HEK293 (cell line): ENCODE measurements around the gene DNAJC12.
"Not testable (repeated sequence)": the region's sequence is repeated elsewhere in the genome, so short reads cannot be mapped to it uniquely, and the experiment has no call there.

Experiments
- CTCF ChIA-PET: fragments of 350-600 bp; formaldehyde crosslinking; extraction: SDS; loops from one replicate; lab custom pipeline; 2021; ENCODE audit warnings: antibody characterized with exemption; lab: Yijun Ruan, JAX
- POLR2A ChIA-PET: fragments of 300-600 bp; formaldehyde crosslinking; extraction: SDS; loops from one replicate; lab custom pipeline; 2020; ENCODE audit warnings: antibody characterized with exemption, inconsistent platforms; lab: Yijun Ruan, JAX
- H3K27ac ChIP-seq: fragments of 200-500 bp; sonication (Bioruptor generic); 2 replicates; pipeline ENCODE4 v1.5.1; 2014; ENCODE audit warnings: low read depth, low read length, control low read depth, inconsistent platforms; ENCODE audit errors: extremely low read depth
- H3K36me3 ChIP-seq, 2 experiments: fragments of 200-500 bp in 1 of 2; sonication (Bioruptor generic) in 1 of 2; 1 replicate in 1 of 2; 2 replicates in 1 of 2; pipeline ENCODE4 v1.5.1; 2014 to 2017; ENCODE audit warnings: inconsistent platforms in 2 of 2, low read length in 2 of 2; ENCODE audit not compliant: control insufficient read depth in 2 of 2, insufficient read depth in 1 of 2
- H3K4me1 ChIP-seq: fragments of 200-500 bp; sonication (Bioruptor generic); 2 replicates; pipeline ENCODE4 v1.5.1; 2014; ENCODE audit warnings: mild to moderate bottlenecking, low read length, inconsistent platforms; ENCODE audit not compliant: control insufficient read depth, insufficient read depth
- H3K4me3 ChIP-seq: 2 replicates; pipeline ENCODE4 v1.5.1; 2011; ENCODE audit warnings: low read depth, mild to moderate bottlenecking, control low read depth, low read length, moderate library complexity
- H3K9me3 ChIP-seq: fragments of 200-500 bp; sonication (Bioruptor generic); 2 replicates; pipeline ENCODE4 v1.5.1; 2014; ENCODE audit warnings: low read depth, low read length, inconsistent platforms; ENCODE audit not compliant: control insufficient read depth, insufficient read depth
- HIC1 ChIP-seq: fragments of 450-650 bp; formaldehyde crosslinking; IDR thresholded peaks from 2 replicates; pipeline ENCODE4 v1.5.1; 2016; ENCODE audit warnings: missing biosample characterization, missing genetic modification characterization
- HOXC10 ChIP-seq: sonication (generic); formaldehyde crosslinking; IDR thresholded peaks from 2 replicates; pipeline ENCODE4 v1.8.1; 2023; ENCODE audit warnings: mild to moderate bottlenecking, missing genetic modification reagents
- PATZ1 ChIP-seq: fragments of 450-650 bp; formaldehyde crosslinking; IDR thresholded peaks from 2 replicates; pipeline ENCODE4 v1.5.1; 2016; ENCODE audit warnings: missing biosample characterization, missing genetic modification characterization
- PRDM6 ChIP-seq: fragments of 450-650 bp; formaldehyde crosslinking; IDR thresholded peaks from 2 replicates; pipeline ENCODE4 v1.5.1; 2017; ENCODE audit warnings: missing biosample characterization, missing genetic modification characterization
- SP3 ChIP-seq: fragments of 450-650 bp; formaldehyde crosslinking; IDR thresholded peaks from 2 replicates; pipeline ENCODE4 v1.5.1; 2016; ENCODE audit warnings: missing biosample characterization, missing genetic modification characterization
- TCF7L2 ChIP-seq: IDR thresholded peaks from 2 replicates; pipeline ENCODE4 v1.6.1; 2011; ENCODE audit warnings: low read depth, mild to moderate bottlenecking, inconsistent platforms, low read length, moderate library complexity, borderline replicate concordance
- ZIC2 ChIP-seq: fragments of 450-650 bp; formaldehyde crosslinking; IDR thresholded peaks from 2 replicates; pipeline ENCODE4 v1.5.1; 2016; ENCODE audit warnings: missing biosample characterization, missing genetic modification characterization
- ZNF121 ChIP-seq: fragments of 450-650 bp; formaldehyde crosslinking; IDR thresholded peaks from 2 replicates; pipeline ENCODE4 v1.5.1; 2016; ENCODE audit warnings: missing biosample characterization, missing genetic modification characterization
- ZNF19 ChIP-seq: fragments of 450-650 bp; formaldehyde crosslinking; IDR thresholded peaks from 2 replicates; pipeline ENCODE4; 2016; ENCODE audit warnings: missing biosample characterization, missing genetic modification characterization, low read depth
- ZNF324 ChIP-seq: fragments of 450-650 bp; formaldehyde crosslinking; IDR thresholded peaks from 2 replicates; pipeline ENCODE4 v1.5.1; 2016; ENCODE audit warnings: missing biosample characterization, missing genetic modification characterization
- ZNF394 ChIP-seq: fragments of 450-650 bp; formaldehyde crosslinking; IDR thresholded peaks from 2 replicates; pipeline ENCODE4 v1.5.1; 2016; ENCODE audit warnings: missing biosample characterization, missing genetic modification characterization, mild to moderate bottlenecking, moderate library complexity, borderline replicate concordance
- ZNF549 ChIP-seq: fragments of 450-650 bp; IDR thresholded peaks from 2 replicates; pipeline ENCODE4 v1.5.1; 2018; ENCODE audit warnings: missing biosample characterization, missing genetic modification characterization, mild to moderate bottlenecking, inconsistent platforms, moderate library complexity
- ZNF560 ChIP-seq: fragments of 450-650 bp; formaldehyde crosslinking; IDR thresholded peaks from 2 replicates; pipeline ENCODE4 v1.5.1; 2017; ENCODE audit warnings: missing biosample characterization, missing genetic modification characterization, borderline replicate concordance
- ZXDB ChIP-seq: fragments of 450-650 bp; formaldehyde crosslinking; IDR thresholded peaks from 2 replicates; pipeline ENCODE4 v1.5.1; 2016; ENCODE audit warnings: missing biosample characterization, missing genetic modification characterization

Gene DNAJC12

GRCh38 chr10:67883710-67884312, 45.8 kb upstream of the DNAJC12 start (continued):
- TF ChIP-seq PATZ1 (tag by site-specific recombination), result no peak
- TF ChIP-seq, all 188 proteins: peak for 1

- Histone ChIP-seq H3K4me3 (no peak overlapping the region), H3K4me1 (no peaks in the 10 kb centered on the region), H3K9me3 (no peaks in the 10 kb centered on the region)
- TF ChIP-seq TCF7L2 (no peak), ZNF19 (no peak), SP3 (tag by site-specific recombination) (no peak)
- TF ChIP-seq, all 188 proteins: peak for 0
- Histone ChIP-seq H3K36me3 (no peaks in the 10 kb centered on the region), H3K27ac (no peak overlapping the region)
- ChIA-PET POLR2A (no interaction called here), CTCF (interaction anchor here (0.6 to 1.1 kb wide), 4 partner anchors 23 to 1195 kb away, joined by 3 to 6 read pairs (median 4); no protein-coding TSS in a partner anchor)
Measured at GRCh38 chr10:67878133-67878532, 40.1 kb upstream of the DNAJC12 start.

- POLR2A ChIA-PET, H3K9me3 ChIP-seq, H3K27ac ChIP-seq, H3K4me1 ChIP-seq, H3K36me3 ChIP-seq, H3K4me3 ChIP-seq: not testable (repeated sequence)
- CTCF ChIA-PET, result interaction anchor here (0.7 to 1.1 kb wide), 3 partner anchors 22 to 451 kb away, joined by 3 to 6 read pairs (median 4); no protein-coding TSS in a partner anchor
Measured at GRCh38 chr10:67877421-67877820, 39.4 kb upstream of the DNAJC12 start.

GRCh38 chr10:67875340-67876238, 37.6 kb upstream of the DNAJC12 start:
- TF ChIP-seq PRDM6 (0 out of 2 replicates have a peak, but pooled peaks have one; percentile 33), ZXDB (tag by site-specific recombination) (no peak), ZNF324 (tag by site-specific recombination) (no peak), ZIC2 (no peak), HIC1 (no peak), ZNF560 (tag by site-specific recombination) (no peak), ZNF549 (no peak), SP3 (tag by site-specific recombination) (no peak), ZNF394 (no peak), ZNF121 (tag by site-specific recombination) (peak; percentile 72), HOXC10 (CRISPR knock-in tag) (no peak)
- ChIA-PET POLR2A (interaction anchor here (0.8 kb wide), 1 partner anchor 8 kb away, joined by 3 read pairs; no protein-coding TSS in a partner anchor), CTCF (no interaction called here)
- no peak overlapping the region for H3K27ac ChIP-seq
- no peak overlapping the region for H3K4me3 ChIP-seq
- H3K9me3 ChIP-seq, result no peaks in the 10 kb centered on the region
- H3K4me1 ChIP-seq, result no peaks in the 10 kb centered on the region
- no peaks in the 10 kb centered on the region for H3K36me3 ChIP-seq
